ENCODE data around the gene CTNNB1.

Gene CTNNB1

DNA sequence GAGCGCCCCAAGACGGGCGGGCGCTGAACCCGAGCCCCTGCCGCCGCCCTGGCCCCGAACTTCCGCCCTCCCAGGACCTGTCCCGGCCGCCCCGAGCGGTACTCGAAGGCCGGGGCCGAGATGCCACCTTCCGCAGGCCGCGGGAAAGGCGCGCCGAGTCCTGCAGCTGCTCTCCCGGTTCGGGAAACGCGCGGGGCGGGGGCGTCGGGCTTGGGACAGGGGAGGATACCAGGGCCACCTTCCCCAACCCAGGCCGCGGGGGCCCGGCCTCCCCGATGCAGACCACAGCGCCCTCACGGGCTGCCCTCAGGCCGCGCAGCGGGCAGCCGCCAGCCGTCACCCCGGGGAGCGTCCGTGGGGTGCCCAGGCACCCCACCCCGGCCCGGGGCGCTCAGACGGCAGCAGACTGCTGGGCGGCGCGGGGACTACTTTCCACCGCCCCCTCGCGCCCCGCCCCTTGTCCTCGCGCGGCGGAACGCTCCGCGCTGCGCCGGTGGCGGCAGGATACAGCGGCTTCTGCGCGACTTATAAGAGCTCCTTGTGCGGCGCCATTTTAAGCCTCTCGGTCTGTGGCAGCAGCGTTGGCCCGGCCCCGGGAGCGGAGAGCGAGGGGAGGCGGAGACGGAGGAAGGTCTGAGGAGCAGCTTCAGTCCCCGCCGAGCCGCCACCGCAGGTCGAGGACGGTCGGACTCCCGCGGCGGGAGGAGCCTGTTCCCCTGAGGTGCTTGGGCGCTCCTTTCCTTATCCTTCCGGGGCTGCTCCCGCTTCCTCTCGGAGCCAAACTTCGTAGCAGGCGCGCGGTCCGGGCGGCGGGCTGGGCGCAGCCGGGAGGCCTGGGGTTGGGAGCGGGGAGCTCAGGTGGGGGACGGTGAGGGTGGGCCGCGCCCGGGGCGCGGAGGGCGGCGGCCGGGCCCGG lies at the start of gene CTNNB1:
CTNNB1 (plus strand) TSS at position 556 of the 916 bp plus-strand sequence. CDS start 24,564 bp downstream, outside the sequence.
- TF ChIP-seq, protein P1, sequence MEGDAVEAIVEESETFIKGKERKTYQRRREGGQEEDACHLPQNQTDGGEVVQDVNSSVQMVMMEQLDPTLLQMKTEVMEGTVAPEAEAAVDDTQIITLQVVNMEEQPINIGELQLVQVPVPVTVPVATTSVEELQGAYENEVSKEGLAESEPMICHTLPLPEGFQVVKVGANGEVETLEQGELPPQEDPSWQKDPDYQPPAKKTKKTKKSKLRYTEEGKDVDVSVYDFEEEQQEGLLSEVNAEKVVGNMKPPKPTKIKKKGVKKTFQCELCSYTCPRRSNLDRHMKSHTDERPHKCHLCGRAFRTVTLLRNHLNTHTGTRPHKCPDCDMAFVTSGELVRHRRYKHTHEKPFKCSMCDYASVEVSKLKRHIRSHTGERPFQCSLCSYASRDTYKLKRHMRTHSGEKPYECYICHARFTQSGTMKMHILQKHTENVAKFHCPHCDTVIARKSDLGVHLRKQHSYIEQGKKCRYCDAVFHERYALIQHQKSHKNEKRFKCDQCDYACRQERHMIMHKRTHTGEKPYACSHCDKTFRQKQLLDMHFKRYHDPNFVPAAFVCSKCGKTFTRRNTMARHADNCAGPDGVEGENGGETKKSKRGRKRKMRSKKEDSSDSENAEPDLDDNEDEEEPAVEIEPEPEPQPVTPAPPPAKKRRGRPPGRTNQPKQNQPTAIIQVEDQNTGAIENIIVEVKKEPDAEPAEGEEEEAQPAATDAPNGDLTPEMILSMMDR (IDR thresholded peaks at IDR 0.05; ENCODE audit: extremely low read depth, missing control alignments): no peak
- DNase-seq (ENCODE audit: low spot score): peak; percentile 89

DNA sequence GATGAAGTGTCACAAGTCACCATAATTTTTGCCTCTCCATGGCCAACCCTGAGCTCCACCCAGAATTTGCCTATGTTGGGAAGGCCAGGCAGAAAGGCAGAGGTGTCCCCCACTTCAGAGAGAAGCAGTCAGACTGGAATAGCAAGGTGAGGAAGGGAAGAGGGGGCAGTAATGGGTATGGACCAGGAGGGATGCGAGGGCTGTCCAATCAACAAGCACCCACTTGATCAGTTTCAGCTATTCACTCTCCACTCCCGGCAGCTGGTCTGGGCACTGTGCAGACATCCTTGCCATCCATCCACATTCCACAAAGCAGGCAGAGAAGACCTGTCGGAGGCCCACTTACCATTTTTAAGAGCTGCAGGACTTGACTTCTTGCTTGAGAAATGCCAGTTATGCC lies 43.5 kb upstream of the CTNNB1 start:
- TF ChIP-seq, protein P1 (IDR thresholded peaks at IDR 0.05; ENCODE audit: extremely low read depth, missing control alignments): no peak
- no peak for DNase-seq (ENCODE audit: low spot score)

DNA sequence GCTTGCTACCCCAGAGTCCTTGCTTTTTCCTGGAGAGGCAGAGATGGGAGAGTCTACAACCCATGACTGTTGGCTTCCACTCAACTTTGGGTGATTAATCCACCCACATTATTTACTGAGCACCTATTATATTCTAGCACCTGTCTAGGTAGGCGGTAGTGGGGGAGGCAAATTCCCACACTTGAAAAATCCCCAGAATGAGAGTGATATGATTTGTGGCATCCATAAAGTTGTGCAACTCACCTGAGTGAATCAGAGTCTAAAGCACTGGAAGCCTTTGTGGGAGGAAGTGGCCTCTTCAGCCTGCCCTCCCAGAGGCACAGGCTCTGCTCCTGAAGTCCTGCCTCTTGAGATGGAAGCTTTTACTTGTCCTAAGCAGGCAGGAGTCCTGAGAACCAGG lies 40.4 kb upstream of the CTNNB1 start:
- TF ChIP-seq, protein P1 (IDR thresholded peaks at IDR 0.05; ENCODE audit: extremely low read depth, missing control alignments): no peak

DNA sequence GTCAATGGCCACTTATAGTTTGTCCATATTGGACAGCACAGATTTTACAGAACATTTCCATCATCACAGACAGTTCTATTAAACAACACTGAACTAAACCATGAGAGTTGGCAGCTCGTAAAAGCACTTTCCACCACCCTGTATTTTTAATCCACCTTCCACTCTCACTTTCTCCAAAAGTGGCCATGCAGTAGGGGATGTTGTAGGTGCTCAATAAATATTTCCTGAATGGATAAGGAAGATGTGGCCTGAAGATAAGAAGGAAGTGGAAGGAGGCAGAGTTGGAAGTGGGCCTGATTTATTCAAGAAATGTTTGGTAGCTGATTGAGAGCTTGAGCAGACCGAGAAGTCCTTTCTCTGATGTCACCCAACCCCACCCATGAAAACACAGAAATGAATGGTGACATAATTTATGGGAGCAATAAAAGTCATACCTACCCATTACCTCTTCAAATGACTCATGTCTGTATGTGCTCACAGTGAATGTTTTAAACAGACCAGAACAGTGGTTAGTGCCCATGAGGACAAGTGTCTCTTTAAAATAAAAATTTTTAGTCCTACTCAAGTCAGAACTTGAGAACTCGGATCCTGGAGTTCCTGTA lies 39.6 kb upstream of the CTNNB1 start:
- TF ChIP-seq, protein P1 (IDR thresholded peaks at IDR 0.05; ENCODE audit: extremely low read depth, missing control alignments): no peak

More for the DNA sequence above, 40.4 kb upstream of the CTNNB1 start:
- no peak for DNase-seq (ENCODE audit: low spot score)

DNA sequence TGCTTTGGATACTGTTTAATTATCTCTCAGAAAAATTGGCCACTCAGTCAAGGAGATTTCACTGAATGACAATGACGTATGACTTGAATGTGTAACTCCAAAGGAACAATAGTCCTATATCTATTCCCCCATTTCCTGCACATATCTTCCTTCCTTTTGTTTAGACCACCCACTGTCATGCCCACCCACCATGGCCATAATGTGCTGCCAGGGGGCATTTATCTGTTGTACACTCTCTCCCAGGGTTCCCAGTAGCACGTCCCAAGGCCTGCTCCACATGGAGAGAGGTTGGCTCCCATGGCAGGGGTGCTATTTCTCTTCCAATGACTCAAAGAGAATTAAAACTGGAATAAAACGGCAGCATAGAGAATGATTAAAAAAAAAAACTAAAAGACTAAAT lies 36.8 kb upstream of the CTNNB1 start:
- no peak for DNase-seq (ENCODE audit: low spot score)
- TF ChIP-seq, protein P1 (IDR thresholded peaks at IDR 0.05; ENCODE audit: extremely low read depth, missing control alignments): no peak

More for the DNA sequence above, 39.6 kb upstream of the CTNNB1 start:
- no peak for DNase-seq (ENCODE audit: low spot score)

DNA sequence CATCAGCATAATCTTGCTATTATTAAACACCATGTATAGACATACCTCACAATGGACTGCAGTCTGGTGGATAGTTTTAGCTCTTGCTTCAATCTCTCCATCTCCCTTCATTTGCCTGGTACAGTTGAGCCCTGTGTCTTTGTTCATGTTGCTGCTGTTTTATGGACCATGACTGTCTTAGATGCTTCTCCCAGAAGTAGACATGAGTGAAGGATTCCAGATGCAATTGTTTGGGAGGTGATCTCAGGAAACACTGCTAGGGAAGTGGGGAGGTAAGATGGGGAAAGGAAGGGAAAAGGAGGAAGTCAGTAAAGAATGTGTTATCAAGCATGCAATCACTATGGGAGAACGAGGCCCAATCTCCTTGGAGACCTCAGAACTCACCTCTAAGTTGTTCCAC lies 36.3 kb upstream of the CTNNB1 start:
- DNase-seq (ENCODE audit: low spot score): no peak
- TF ChIP-seq, protein P1 (IDR thresholded peaks at IDR 0.05; ENCODE audit: extremely low read depth, missing control alignments): no peak

DNA sequence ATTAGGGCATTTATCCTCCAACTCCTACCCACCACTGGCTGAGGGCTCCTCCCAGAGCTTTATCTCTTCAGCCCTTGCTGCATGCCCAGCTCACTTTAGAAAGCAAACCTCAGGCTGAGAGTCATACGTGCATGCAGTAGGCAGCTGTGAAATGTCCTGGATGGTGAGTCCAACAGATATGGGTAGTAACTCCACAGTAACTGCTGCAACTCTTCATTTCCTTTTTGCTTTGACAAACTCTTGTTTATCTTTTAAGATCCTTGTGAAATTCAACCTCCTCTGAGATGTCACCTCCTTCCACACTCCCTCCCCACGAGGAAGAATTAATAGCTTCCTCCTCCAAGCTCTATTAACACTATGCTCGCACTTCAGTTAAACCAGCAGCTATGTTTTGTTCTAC lies 35.9 kb upstream of the CTNNB1 start:
- TF ChIP-seq, protein P1 (IDR thresholded peaks at IDR 0.05; ENCODE audit: extremely low read depth, missing control alignments): no peak
- no peak for DNase-seq (ENCODE audit: low spot score)

Measured in GM20000 (cell line).